HCT116 (cell line): ENCODE results near the gene ANKS4B.

ENCODE experiments used
- POLR2A ChIP-seq: IDR thresholded peaks from 2 replicates; pipeline ENCODE4 v1.7.0; 2011; ENCODE audit warnings: borderline replicate concordance; ENCODE audit not compliant: insufficient read depth, insufficient read length; ENCODE audit errors: extremely low read depth
- RAD21 ChIP-seq: IDR thresholded peaks from 2 replicates; pipeline ENCODE4 v1.6.1; 2012; ENCODE audit warnings: low read depth, mild to moderate bottlenecking
- SIN3A ChIP-seq: IDR thresholded peaks from 2 replicates; pipeline ENCODE4 v1.6.1; 2012; ENCODE audit warnings: low read depth
- TF ChIP-seq, protein P1 (sequence below), 3 experiments: fragments of 200-600 bp in 1 of 3; sonication (generic) in 1 of 3; IDR thresholded peaks in 2 of 3; conservative IDR thresholded peaks in 1 of 3; 2 replicates each; pipeline ENCODE4 v1.5.1; 2012 to 2017; ENCODE audit warnings: low read depth in 2 of 3, low read length in 2 of 3, antibody characterized with exemption in 1 of 3, borderline replicate concordance in 1 of 3, control low read depth in 1 of 3, mild to moderate bottlenecking in 1 of 3, mixed read lengths in 1 of 3, mixed run types in 1 of 3, moderate library complexity in 1 of 3; ENCODE audit not compliant: insufficient read depth in 1 of 3
- TF ChIP-seq, protein P2 (sequence below): IDR thresholded peaks from 2 replicates; pipeline ENCODE4 v1.6.1; 2011; ENCODE audit warnings: mild to moderate bottlenecking, low read length, moderate library complexity; ENCODE audit not compliant: insufficient replicate concordance; ENCODE audit errors: extremely low read depth

DNA sequence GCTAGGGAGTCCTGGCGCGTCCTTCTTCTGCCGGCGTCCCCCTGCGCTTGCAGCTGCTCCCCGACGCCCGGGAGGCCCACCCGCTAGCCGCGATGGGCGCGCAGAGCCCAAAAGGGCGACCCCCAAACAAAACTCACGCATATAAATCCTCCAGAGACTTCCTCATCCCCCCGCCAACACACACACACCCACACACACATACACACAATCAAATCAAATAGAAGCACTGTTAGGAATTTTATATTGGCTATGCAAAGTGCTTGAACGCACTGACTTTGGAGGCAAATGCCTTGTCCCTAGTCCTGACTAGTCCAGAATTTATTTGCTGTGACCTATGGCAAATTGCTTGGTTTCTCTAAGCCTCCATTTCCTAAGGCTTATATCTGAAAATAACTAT, 68.4 kb downstream of the ANKS4B start:
- TF ChIP-seq, protein P1, sequence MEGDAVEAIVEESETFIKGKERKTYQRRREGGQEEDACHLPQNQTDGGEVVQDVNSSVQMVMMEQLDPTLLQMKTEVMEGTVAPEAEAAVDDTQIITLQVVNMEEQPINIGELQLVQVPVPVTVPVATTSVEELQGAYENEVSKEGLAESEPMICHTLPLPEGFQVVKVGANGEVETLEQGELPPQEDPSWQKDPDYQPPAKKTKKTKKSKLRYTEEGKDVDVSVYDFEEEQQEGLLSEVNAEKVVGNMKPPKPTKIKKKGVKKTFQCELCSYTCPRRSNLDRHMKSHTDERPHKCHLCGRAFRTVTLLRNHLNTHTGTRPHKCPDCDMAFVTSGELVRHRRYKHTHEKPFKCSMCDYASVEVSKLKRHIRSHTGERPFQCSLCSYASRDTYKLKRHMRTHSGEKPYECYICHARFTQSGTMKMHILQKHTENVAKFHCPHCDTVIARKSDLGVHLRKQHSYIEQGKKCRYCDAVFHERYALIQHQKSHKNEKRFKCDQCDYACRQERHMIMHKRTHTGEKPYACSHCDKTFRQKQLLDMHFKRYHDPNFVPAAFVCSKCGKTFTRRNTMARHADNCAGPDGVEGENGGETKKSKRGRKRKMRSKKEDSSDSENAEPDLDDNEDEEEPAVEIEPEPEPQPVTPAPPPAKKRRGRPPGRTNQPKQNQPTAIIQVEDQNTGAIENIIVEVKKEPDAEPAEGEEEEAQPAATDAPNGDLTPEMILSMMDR (IDR thresholded peaks at IDR 0.05 in 2 of 3, conservative IDR thresholded peaks at IDR 0.05 in 1 of 3; ENCODE audit: borderline replicate concordance in 1 of 3, insufficient read depth in 1 of 3, low read depth in 2 of 3, low read length in 2 of 3), result no peak
- TF ChIP-seq SIN3A (no peak), RAD21 (no peak), POLR2A (no peak)
- TF ChIP-seq, protein P2, sequence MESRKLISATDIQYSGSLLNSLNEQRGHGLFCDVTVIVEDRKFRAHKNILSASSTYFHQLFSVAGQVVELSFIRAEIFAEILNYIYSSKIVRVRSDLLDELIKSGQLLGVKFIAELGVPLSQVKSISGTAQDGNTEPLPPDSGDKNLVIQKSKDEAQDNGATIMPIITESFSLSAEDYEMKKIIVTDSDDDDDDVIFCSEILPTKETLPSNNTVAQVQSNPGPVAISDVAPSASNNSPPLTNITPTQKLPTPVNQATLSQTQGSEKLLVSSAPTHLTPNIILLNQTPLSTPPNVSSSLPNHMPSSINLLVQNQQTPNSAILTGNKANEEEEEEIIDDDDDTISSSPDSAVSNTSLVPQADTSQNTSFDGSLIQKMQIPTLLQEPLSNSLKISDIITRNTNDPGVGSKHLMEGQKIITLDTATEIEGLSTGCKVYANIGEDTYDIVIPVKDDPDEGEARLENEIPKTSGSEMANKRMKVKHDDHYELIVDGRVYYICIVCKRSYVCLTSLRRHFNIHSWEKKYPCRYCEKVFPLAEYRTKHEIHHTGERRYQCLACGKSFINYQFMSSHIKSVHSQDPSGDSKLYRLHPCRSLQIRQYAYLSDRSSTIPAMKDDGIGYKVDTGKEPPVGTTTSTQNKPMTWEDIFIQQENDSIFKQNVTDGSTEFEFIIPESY, result no peak
